Endothelial cell (in vitro differentiated cells): ENCODE measurements around the gene SNX5. TPM values are rescaled to one million over a fixed set of nuclear protein-coding genes. Genes with fewer than 3 reads are reported as not detected.
A peak's percentile ranks its signal among the peaks of the same experiment; 100 is the strongest.

Source experiments
- DNase-seq: peaks from one replicate; pipeline ENCODE4 v3.0.0; 2021; ENCODE audit warnings: low spot score
- H3K27ac Mint-ChIP-seq: one replicate; pipeline ENCODE4 v1.8.0; 2021; ENCODE audit warnings: mixed read lengths, inconsistent platforms; ENCODE audit not compliant: unreplicated experiment
- H3K27me3 Mint-ChIP-seq: one replicate; pipeline ENCODE4 v1.8.0; 2021; ENCODE audit warnings: mild to moderate bottlenecking, moderate library complexity, mixed read lengths, inconsistent platforms; ENCODE audit not compliant: unreplicated experiment
- H3K36me3 Mint-ChIP-seq: one replicate; pipeline ENCODE4 v1.8.0; 2021; ENCODE audit warnings: mild to moderate bottlenecking, low read depth, mixed read lengths, inconsistent platforms; ENCODE audit not compliant: unreplicated experiment
- H3K4me1 Mint-ChIP-seq: one replicate; pipeline ENCODE4 v1.8.0; 2021; ENCODE audit warnings: mild to moderate bottlenecking, mixed read lengths, inconsistent platforms; ENCODE audit not compliant: unreplicated experiment
- H3K4me3 Mint-ChIP-seq: one replicate; pipeline ENCODE4 v1.8.0; 2021; ENCODE audit warnings: mild to moderate bottlenecking, mixed read lengths, inconsistent platforms; ENCODE audit not compliant: unreplicated experiment
- H3K9me3 Mint-ChIP-seq: one replicate; pipeline ENCODE4 v1.8.0; 2021; ENCODE audit warnings: mixed read lengths, inconsistent platforms; ENCODE audit not compliant: unreplicated experiment
- CTCF ChIP-seq: fragments of 200-600 bp; sonication (generic); IDR thresholded peaks from one replicate; pipeline ENCODE4 v1.5.0; 2021; ENCODE audit warnings: antibody characterized with exemption; ENCODE audit not compliant: unreplicated experiment
- total RNA-seq: library from RNA; stranded (reverse); fragmentation: NEBNext Ultra II Directional; extraction: Animal tissue kit (Norgen Biotek cat#: 25700); gene quantifications from one replicate; pipeline ENCODE4 v1.2.1, GENCODE V29; 2021; ENCODE audit not compliant: unreplicated experiment

The SNX5 gene
- total RNA-seq, 1 donor from 2014 or later, result 61.7 TPM

DNA sequence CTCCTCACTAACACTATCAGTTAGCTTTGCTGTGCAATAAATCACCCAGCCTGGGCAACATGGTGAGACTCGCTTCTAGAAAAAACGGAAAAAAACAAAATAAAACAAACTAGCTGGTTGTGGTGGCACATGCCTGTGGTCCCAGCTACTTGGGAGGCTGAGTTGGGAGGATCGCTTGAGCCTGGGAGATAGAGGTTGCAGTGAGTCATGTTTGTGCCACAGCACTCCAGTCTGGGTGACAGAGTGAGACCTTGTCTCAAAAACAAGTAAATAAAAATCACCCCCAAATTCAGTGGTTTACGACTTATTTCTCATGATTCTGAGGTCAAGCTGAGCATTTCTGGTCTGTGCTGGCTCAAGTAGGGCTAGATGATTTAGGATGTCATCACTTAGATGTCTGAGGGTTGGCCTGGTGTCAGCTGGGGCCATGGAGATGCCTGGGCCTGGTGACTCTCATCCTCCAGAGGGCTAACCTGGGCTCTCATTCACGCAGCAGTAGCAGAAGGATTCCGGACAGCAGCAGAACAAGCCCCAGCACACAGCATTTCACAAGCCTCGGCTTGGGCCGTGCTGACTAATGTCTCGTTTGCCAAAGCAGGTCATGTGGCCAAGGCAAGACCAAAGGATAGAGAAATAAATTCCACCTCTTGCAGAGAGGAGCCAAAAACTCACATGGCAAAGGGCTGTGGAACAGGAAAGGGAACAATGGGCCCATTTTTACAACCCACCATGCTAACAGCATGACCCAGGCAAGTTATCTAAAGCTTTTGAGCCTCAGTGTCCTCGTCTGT, 32.7 kb upstream of the SNX5 start:
- no peak for DNase-seq
- Mint-ChIP-seq H3K4me1 (peaks cover 17% of the 10 kb centered on the region), H3K27ac (no peak overlapping the region), H3K27me3 (no peaks in the 10 kb centered on the region), H3K36me3 (no peaks in the 10 kb centered on the region), H3K9me3 (no peaks in the 10 kb centered on the region), H3K4me3 (no peak overlapping the region)
- TF ChIP-seq CTCF, result no peak

GRCh38 chr20:17999566-17999965, 31.0 kb upstream of the SNX5 start:
- H3K27ac Mint-ChIP-seq, result no peak overlapping the region
- no peaks in the 10 kb centered on the region for H3K36me3 Mint-ChIP-seq

GRCh38 chr20:17998446-17998845, 29.9 kb upstream of the SNX5 start:
- Mint-ChIP-seq H3K27ac (no peak overlapping the region), H3K9me3 (no peaks in the 10 kb centered on the region), H3K36me3 (no peaks in the 10 kb centered on the region), H3K27me3 (no peaks in the 10 kb centered on the region), H3K4me3 (no peak overlapping the region), H3K4me1 (peaks cover 21% of the 10 kb centered on the region)
- DNase-seq, result no peak
- no peak for TF ChIP-seq CTCF

More at GRCh38 chr20:17999566-17999965, 31.0 kb upstream of the SNX5 start:
- TF ChIP-seq CTCF, result no peak
- Mint-ChIP-seq H3K4me3 (no peak overlapping the region), H3K4me1 (peaks cover 21% of the 10 kb centered on the region), H3K27me3 (no peaks in the 10 kb centered on the region), H3K9me3 (no peaks in the 10 kb centered on the region)
- no peak for DNase-seq

DNA sequence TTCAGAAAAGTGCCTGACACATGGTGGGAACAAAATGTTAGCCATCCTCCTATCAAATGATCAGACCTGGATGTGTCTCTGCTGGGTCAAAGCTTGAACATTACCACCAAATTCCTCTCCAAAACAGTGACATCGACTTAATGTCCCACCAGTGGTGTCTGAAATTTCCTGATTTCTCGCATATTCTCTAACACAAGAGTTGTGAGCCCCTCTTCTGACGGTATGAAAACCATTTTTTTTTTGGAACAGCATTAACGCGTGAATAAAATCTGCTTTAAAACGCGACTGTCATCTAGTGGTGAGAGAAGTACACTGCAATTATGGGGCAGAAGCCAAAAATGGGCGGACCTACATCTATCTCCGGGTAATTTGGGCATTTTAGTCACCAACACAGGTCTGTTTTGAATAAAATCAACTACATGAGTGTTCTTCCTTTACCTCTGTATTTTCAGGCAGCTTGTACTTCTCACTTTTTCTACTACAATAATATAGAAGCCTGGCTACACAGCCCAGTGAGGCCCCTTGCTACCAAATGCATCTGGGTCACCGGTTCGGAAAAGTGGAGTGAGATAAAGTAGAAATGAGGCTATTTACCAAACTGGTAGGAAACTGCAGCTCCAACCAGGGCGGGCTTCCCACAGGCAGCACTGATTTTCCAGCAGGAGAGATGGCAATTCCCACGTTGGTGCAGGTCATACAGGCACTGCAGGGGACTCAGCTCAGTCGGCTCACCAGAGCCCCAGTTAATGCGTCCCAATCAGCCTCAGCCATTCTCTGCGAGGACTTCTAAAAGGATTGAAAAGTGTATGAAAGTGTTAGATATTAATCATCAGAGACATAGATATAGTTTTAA, 27.6 kb upstream of the SNX5 start:
- peaks cover 25% of the 10 kb centered on the region for H3K4me1 Mint-ChIP-seq
- H3K36me3 Mint-ChIP-seq, result no peaks in the 10 kb centered on the region
- H3K27me3 Mint-ChIP-seq, result no peaks in the 10 kb centered on the region
- peak; percentile 45 for DNase-seq
- TF ChIP-seq CTCF, result peak; percentile 87
- H3K9me3 Mint-ChIP-seq, result no peaks in the 10 kb centered on the region
- H3K27ac Mint-ChIP-seq, result peak overlapping the region; percentile 31
- no peak overlapping the region for H3K4me3 Mint-ChIP-seq
